ENCODE results near the gene VGLL1.

DNA sequence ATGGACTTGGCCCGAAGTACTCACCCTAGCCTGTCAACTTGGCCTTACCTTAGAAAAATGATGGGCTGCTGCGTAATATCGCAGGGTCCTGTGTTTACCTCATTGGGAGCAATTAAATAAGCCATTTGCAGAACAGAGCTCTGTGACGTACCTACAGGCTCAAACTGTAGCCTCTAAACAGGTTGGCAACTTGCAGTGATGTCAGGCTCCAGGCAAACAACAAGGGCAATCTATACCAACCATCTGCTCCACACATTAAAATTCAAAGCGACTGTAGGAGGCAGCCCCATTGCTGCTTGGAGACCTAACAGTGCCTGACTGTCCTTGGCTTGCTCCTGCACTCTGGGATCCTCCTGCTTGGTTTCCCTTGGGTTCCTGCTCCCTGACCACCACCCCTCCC lies 17.2 kb downstream of the VGLL1 start:
- TF ChIP-seq CTCF (optimal IDR thresholded peaks at IDR 0.05 in 1 of 3, IDR thresholded peaks at IDR 0.05 in 1 of 3, conservative IDR thresholded peaks at IDR 0.05 in 1 of 3; ENCODE audit: extremely low read depth in 1 of 3, insufficient read depth in 2 of 3, low read length in 3 of 3) (no peak), EZH2 (IDR thresholded peaks at IDR 0.05; ENCODE audit: low read length) (no peak)
